GM12891 (cell line): ENCODE data around the gene SLC1A3.

ENCODE experiments used
- POLR2A ChIP-seq: IDR thresholded peaks from 2 replicates; pipeline ENCODE4 v1.6.1; 2011; ENCODE audit warnings: low read depth, low read length, control low read depth
- POLR2AphosphoS5 ChIP-seq: IDR thresholded peaks from 2 replicates; pipeline ENCODE4 v1.6.1; 2011; ENCODE audit warnings: low read depth, low read length, control low read depth
- SPI1 ChIP-seq: IDR thresholded peaks from 2 replicates; pipeline ENCODE4 v1.6.1; 2011; ENCODE audit warnings: low read depth, low read length, control low read depth
- TAF1 ChIP-seq: IDR thresholded peaks from 2 replicates; pipeline ENCODE4 v1.6.1; 2011; ENCODE audit warnings: low read depth, low read length, control low read depth

DNA sequence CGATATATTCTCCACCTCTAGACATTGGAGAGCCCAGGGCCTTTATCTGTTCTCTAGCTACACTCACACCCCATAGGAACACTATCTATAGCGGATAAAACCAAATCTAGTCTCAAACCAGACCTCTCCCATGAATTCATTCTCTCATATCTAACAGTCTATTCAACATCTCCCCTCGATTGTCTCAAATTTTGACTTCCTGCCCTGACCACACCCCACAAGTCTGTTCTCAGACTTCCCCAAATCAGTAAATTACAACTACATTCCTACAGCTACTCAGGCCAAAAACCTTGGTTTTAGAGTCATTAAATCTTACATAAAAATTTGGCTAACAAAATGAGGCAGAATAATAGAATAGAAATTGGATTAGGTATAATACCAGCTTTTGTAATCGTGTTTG lies 12.5 kb upstream of the SLC1A3 start:
- TF ChIP-seq TAF1 (no peak), SPI1 (no peak), POLR2A (no peak), POLR2AphosphoS5 (no peak)
